ENCODE measurements around the gene PNPLA2. TPM values are rescaled to one million over a fixed set of nuclear protein-coding genes. Genes with fewer than 3 reads are reported as not detected.

PNPLA2 gene
- total and polyA plus RNA-seq, 10 of the 15 experiments (the other 5 are each of a cell fraction or from before 2014, with no cell fraction given), result 0.19 to 34.0 (median 8.1) TPM

DNA sequence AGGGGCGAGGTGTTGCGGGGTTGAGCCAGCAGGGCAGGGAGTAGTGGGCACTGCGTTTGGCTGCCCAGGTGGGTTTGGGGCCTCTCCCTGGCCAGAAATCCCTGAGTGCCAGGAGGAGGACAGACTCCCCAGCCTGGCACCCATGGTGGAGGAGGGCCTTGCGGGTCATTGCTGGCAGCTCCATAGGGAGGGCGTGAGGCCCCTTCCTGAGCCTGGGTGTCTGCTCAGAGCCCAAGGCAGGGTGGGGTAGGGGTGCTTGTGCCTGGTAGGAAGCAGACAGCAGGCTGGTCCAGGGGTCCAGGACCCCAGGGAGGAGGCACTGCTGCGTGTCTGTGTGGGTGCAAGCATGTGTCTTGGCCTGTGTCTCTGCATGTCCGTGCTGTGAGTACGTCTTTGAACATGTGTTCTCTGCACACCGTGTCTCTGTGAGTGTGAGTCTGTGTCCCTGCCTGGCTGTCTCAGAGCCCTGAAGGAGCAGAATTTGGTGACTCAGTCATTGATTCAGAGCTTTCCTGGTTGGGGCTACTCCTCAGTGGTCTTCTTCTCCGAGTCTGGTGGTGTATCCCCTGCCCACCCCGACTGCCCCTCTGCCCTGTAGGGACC, 27.9 kb downstream of the PNPLA2 start:
- Histone ChIP-seq H3K4me2 (ENCODE audit: control insufficient read depth, insufficient read depth) (no peak overlapping the region), H3K27me3 (replicated peaks in 1 of 2; ENCODE audit: control insufficient read depth in 2 of 2, insufficient read depth in 2 of 2, low read length in 1 of 2) (no peaks in the 10 kb centered on the region; a peak in 1 of 4 replicates), H3K4me3 (no peak overlapping the region), H3K9ac (ENCODE audit: control insufficient read depth, insufficient read depth, low read length) (no peak overlapping the region), H2AFZ (ENCODE audit: control insufficient read depth, low read depth, low read length) (no peak overlapping the region), H3K36me3 (ENCODE audit: control insufficient read depth in 2 of 2, insufficient read depth in 2 of 2, low read length in 1 of 2) (no peaks in the 10 kb centered on the region), H3K4me1 (ENCODE audit: control insufficient read depth, insufficient read depth, low read length) (peaks cover 8% of the 10 kb centered on the region), H3K27ac (ENCODE audit: control insufficient read depth, insufficient read depth) (no peak overlapping the region), H4K20me1 (ENCODE audit: control insufficient read depth, insufficient read depth) (no peaks in the 10 kb centered on the region), H3K79me2 (ENCODE audit: control insufficient read depth, insufficient read depth, low read length) (peaks cover 8% of the 10 kb centered on the region), H3K9me3 (replicated peaks; ENCODE audit: control insufficient read depth, insufficient read depth, low read length) (no peaks in the 10 kb centered on the region)
- ChIA-PET RAD21 (ENCODE audit: unreplicated experiment) (interaction anchor here (1.2 to 1.4 kb wide), 3 partner anchors 14 to 204 kb away, joined by 3 read pairs; partner anchors contain the start of genes CD151 and RPLP2), POLR2A (interaction anchor here (0.6 to 1.2 kb wide), 2 partner anchors 8 to 41 kb away, joined by 4 to 7 read pairs; no protein-coding TSS in a partner anchor), CTCF (interaction anchor here (0.6 to 3.4 kb wide), 4 partner anchors 78 to 212 kb away, joined by 3 to 23 read pairs (median 3); no protein-coding TSS in a partner anchor), SMC1A (ENCODE audit: uncharacterized antibody, unreplicated experiment) (no interaction called here)
- intact Hi-C loops (cut with micrococcal nuclease; ENCODE audit: unreplicated experiment), result no loop called here
- BruUV-seq (replicated peaks), result no TSS peak
- 28% methylated on average over 11 of the region's 11 CpGs for WGBS (ENCODE audit: insufficient coverage, insufficient replicate concordance, low lambda C conversion rate, missing lambda C conversion rate)
- FAIRE-seq (peak; percentile 13), ATAC-seq (no peak), DNase-seq (ENCODE audit: low read depth, low spot score) (no peak)
- TF ChIP-seq STAT3 (IDR thresholded peaks at IDR 0.05; ENCODE audit: low read depth, low read length), result no peak
- TF ChIP-seq CBX3 (IDR thresholded peaks at IDR 0.05; ENCODE audit: borderline replicate concordance, low read depth), result no peak
- TF ChIP-seq, protein P1, sequence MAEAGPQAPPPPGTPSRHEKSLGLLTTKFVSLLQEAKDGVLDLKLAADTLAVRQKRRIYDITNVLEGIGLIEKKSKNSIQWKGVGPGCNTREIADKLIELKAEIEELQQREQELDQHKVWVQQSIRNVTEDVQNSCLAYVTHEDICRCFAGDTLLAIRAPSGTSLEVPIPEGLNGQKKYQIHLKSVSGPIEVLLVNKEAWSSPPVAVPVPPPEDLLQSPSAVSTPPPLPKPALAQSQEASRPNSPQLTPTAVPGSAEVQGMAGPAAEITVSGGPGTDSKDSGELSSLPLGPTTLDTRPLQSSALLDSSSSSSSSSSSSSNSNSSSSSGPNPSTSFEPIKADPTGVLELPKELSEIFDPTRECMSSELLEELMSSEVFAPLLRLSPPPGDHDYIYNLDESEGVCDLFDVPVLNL (IDR thresholded peaks at IDR 0.05; ENCODE audit: low read depth, low read length), result no peak
- TF ChIP-seq ASH2L (IDR thresholded peaks at IDR 0.05; ENCODE audit: borderline replicate concordance, low read depth), result no peak
- no peak for TF ChIP-seq CHD2 (IDR thresholded peaks at IDR 0.05; ENCODE audit: borderline replicate concordance, low read depth, low read length)
- no peak for TF ChIP-seq BHLHE40 (IDR thresholded peaks at IDR 0.05; ENCODE audit: borderline replicate concordance in 1 of 2, low read depth in 2 of 2, low read length in 1 of 2)
- TF ChIP-seq BACH1 (IDR thresholded peaks at IDR 0.05; ENCODE audit: borderline replicate concordance), result no peak
- TF ChIP-seq, protein P2, sequence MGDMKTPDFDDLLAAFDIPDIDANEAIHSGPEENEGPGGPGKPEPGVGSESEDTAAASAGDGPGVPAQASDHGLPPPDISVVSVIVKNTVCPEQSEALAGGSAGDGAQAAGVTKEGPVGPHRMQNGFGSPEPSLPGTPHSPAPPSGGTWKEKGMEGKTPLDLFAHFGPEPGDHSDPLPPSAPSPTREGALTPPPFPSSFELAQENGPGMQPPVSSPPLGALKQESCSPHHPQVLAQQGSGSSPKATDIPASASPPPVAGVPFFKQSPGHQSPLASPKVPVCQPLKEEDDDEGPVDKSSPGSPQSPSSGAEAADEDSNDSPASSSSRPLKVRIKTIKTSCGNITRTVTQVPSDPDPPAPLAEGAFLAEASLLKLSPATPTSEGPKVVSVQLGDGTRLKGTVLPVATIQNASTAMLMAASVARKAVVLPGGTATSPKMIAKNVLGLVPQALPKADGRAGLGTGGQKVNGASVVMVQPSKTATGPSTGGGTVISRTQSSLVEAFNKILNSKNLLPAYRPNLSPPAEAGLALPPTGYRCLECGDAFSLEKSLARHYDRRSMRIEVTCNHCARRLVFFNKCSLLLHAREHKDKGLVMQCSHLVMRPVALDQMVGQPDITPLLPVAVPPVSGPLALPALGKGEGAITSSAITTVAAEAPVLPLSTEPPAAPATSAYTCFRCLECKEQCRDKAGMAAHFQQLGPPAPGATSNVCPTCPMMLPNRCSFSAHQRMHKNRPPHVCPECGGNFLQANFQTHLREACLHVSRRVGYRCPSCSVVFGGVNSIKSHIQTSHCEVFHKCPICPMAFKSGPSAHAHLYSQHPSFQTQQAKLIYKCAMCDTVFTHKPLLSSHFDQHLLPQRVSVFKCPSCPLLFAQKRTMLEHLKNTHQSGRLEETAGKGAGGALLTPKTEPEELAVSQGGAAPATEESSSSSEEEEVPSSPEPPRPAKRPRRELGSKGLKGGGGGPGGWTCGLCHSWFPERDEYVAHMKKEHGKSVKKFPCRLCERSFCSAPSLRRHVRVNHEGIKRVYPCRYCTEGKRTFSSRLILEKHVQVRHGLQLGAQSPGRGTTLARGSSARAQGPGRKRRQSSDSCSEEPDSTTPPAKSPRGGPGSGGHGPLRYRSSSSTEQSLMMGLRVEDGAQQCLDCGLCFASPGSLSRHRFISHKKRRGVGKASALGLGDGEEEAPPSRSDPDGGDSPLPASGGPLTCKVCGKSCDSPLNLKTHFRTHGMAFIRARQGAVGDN (IDR thresholded peaks at IDR 0.05), result no peak
- in situ Hi-C loops (cut with MboI), result loop anchor here (10.0 kb wide), 2 partner anchors 208 to 1008 kb away; partner anchors contain the start of gene LSP1

All from GM12878 (cell line).